ENCODE measurements around the gene GBE1.

The GBE1 gene

GRCh38 chr3:81462921-81463320 is 298.5 kb downstream of the GBE1 start:
- Histone ChIP-seq H3K4me1 (ENCODE audit: control extremely low read depth in 1 of 4, control insufficient read depth in 4 of 4, insufficient read depth in 4 of 4, low read length in 3 of 4) (no peaks in the 10 kb centered on the region), H3K9me3 (ENCODE audit: control extremely low read depth in 1 of 5, control insufficient read depth in 4 of 5, insufficient read depth in 2 of 5, low read depth in 1 of 5, low read length in 4 of 5) (no peaks in the 10 kb centered on the region), H3K36me3 (ENCODE audit: control insufficient read depth in 4 of 4, insufficient read depth in 4 of 4, low read length in 3 of 4) (no peaks in the 10 kb centered on the region), H3K27me3 (replicated peaks in 2 of 5; ENCODE audit: control insufficient read depth in 4 of 5, insufficient read depth in 5 of 5, low read length in 4 of 5) (no peaks in the 10 kb centered on the region), H3K27ac (ENCODE audit: insufficient read depth in 1 of 2, low read depth in 1 of 2, low read length in 2 of 2, poor library complexity in 1 of 2, severe bottlenecking in 2 of 2) (no peak overlapping the region), H3K4me3 (ENCODE audit: control insufficient read depth in 1 of 7, extremely low read depth in 1 of 7, insufficient read depth in 4 of 7, low read depth in 2 of 7, low read length in 6 of 7) (no peak overlapping the region)
- CTCF ChIA-PET: interaction anchor here (0.9 to 1.6 kb wide), 2 partner anchors 27 to 47 kb away, joined by 3 to 6 read pairs; no protein-coding TSS in a partner anchor
- DNase-seq: no peak
- WGBS (ENCODE audit: insufficient coverage): 67% methylated on average over 3 of the region's 4 CpGs
- POLR2A ChIA-PET: no interaction called here

GRCh38 chr3:81459733-81460132 is 301.7 kb downstream of the GBE1 start:
- H3K27me3 ChIP-seq (replicated peaks in 2 of 5; ENCODE audit: control insufficient read depth in 4 of 5, insufficient read depth in 5 of 5, low read length in 4 of 5): no peaks in the 10 kb centered on the region
- H3K4me1 ChIP-seq (ENCODE audit: control extremely low read depth in 1 of 4, control insufficient read depth in 4 of 4, insufficient read depth in 4 of 4, low read length in 3 of 4): no peaks in the 10 kb centered on the region
- ChIA-PET CTCF (no interaction called here), POLR2A (no interaction called here)
- no peaks in the 10 kb centered on the region for H3K9me3 ChIP-seq (ENCODE audit: control extremely low read depth in 1 of 5, control insufficient read depth in 4 of 5, insufficient read depth in 2 of 5, low read depth in 1 of 5, low read length in 4 of 5)
- no peaks in the 10 kb centered on the region for H3K36me3 ChIP-seq (ENCODE audit: control insufficient read depth in 4 of 4, insufficient read depth in 4 of 4, low read length in 3 of 4)
- no peak overlapping the region for H3K4me3 ChIP-seq (ENCODE audit: control insufficient read depth in 1 of 7, extremely low read depth in 1 of 7, insufficient read depth in 4 of 7, low read depth in 2 of 7, low read length in 6 of 7)
- no peak overlapping the region for H3K27ac ChIP-seq (ENCODE audit: insufficient read depth in 1 of 2, low read depth in 1 of 2, low read length in 2 of 2, poor library complexity in 1 of 2, severe bottlenecking in 2 of 2)
- DNase-seq: no peak

- CTCF ChIA-PET: no interaction called here
Measured at GRCh38 chr3:81452418-81452817, 309.0 kb downstream of the GBE1 start.

GRCh38 chr3:81451611-81452010 is 309.8 kb downstream of the GBE1 start:
- H3K27ac ChIP-seq (ENCODE audit: insufficient read depth in 1 of 2, low read depth in 1 of 2, low read length in 2 of 2, poor library complexity in 1 of 2, severe bottlenecking in 2 of 2): no peak overlapping the region
- H3K27me3 ChIP-seq (replicated peaks in 2 of 5; ENCODE audit: control insufficient read depth in 4 of 5, insufficient read depth in 5 of 5, low read length in 4 of 5): no peaks in the 10 kb centered on the region
- no peaks in the 10 kb centered on the region for H3K36me3 ChIP-seq (ENCODE audit: control insufficient read depth in 4 of 4, insufficient read depth in 4 of 4, low read length in 3 of 4)
- DNase-seq: no peak
- H3K4me1 ChIP-seq (ENCODE audit: control extremely low read depth in 1 of 4, control insufficient read depth in 4 of 4, insufficient read depth in 4 of 4, low read length in 3 of 4): no peaks in the 10 kb centered on the region
- ChIA-PET POLR2A (no interaction called here), CTCF (interaction anchor here (0.7 kb wide), 1 partner anchor 15 kb away, joined by 3 read pairs; no protein-coding TSS in a partner anchor)
- H3K9me3 ChIP-seq (ENCODE audit: control extremely low read depth in 1 of 5, control insufficient read depth in 4 of 5, insufficient read depth in 2 of 5, low read depth in 1 of 5, low read length in 4 of 5): no peaks in the 10 kb centered on the region
- H3K4me3 ChIP-seq (ENCODE audit: control insufficient read depth in 1 of 7, extremely low read depth in 1 of 7, insufficient read depth in 4 of 7, low read depth in 2 of 7, low read length in 6 of 7): no peak overlapping the region

More at GRCh38 chr3:81452418-81452817, 309.0 kb downstream of the GBE1 start:
- Histone ChIP-seq H3K4me3 (ENCODE audit: control insufficient read depth in 1 of 7, extremely low read depth in 1 of 7, insufficient read depth in 4 of 7, low read depth in 2 of 7, low read length in 6 of 7) (no peak overlapping the region), H3K9me3 (ENCODE audit: control extremely low read depth in 1 of 5, control insufficient read depth in 4 of 5, insufficient read depth in 2 of 5, low read depth in 1 of 5, low read length in 4 of 5) (no peaks in the 10 kb centered on the region), H3K4me1 (ENCODE audit: control extremely low read depth in 1 of 4, control insufficient read depth in 4 of 4, insufficient read depth in 4 of 4, low read length in 3 of 4) (no peaks in the 10 kb centered on the region), H3K27me3 (replicated peaks in 2 of 5; ENCODE audit: control insufficient read depth in 4 of 5, insufficient read depth in 5 of 5, low read length in 4 of 5) (no peaks in the 10 kb centered on the region), H3K27ac (ENCODE audit: insufficient read depth in 1 of 2, low read depth in 1 of 2, low read length in 2 of 2, poor library complexity in 1 of 2, severe bottlenecking in 2 of 2) (no peak overlapping the region), H3K36me3 (ENCODE audit: control insufficient read depth in 4 of 4, insufficient read depth in 4 of 4, low read length in 3 of 4) (no peaks in the 10 kb centered on the region)
- POLR2A ChIA-PET: no interaction called here
- DNase-seq: no peak

- Histone ChIP-seq H3K4me1 (ENCODE audit: control extremely low read depth in 1 of 4, control insufficient read depth in 4 of 4, insufficient read depth in 4 of 4, low read length in 3 of 4) (no peaks in the 10 kb centered on the region), H3K9me3 (ENCODE audit: control extremely low read depth in 1 of 5, control insufficient read depth in 4 of 5, insufficient read depth in 2 of 5, low read depth in 1 of 5, low read length in 4 of 5) (no peaks in the 10 kb centered on the region), H3K4me3 (ENCODE audit: control insufficient read depth in 1 of 7, extremely low read depth in 1 of 7, insufficient read depth in 4 of 7, low read depth in 2 of 7, low read length in 6 of 7) (no peak overlapping the region), H3K27me3 (replicated peaks in 2 of 5; ENCODE audit: control insufficient read depth in 4 of 5, insufficient read depth in 5 of 5, low read length in 4 of 5) (no peaks in the 10 kb centered on the region), H3K36me3 (ENCODE audit: control insufficient read depth in 4 of 4, insufficient read depth in 4 of 4, low read length in 3 of 4) (no peaks in the 10 kb centered on the region), H3K27ac (ENCODE audit: insufficient read depth in 1 of 2, low read depth in 1 of 2, low read length in 2 of 2, poor library complexity in 1 of 2, severe bottlenecking in 2 of 2) (no peak overlapping the region)
- WGBS (ENCODE audit: insufficient coverage): 100% methylated on average over 1 of the region's 2 CpGs
- CTCF ChIA-PET: interaction anchor here (0.7 kb wide), 1 partner anchor 15 kb away, joined by 3 read pairs; no protein-coding TSS in a partner anchor
- peak in 2 of 3 donors; percentile 24 to 27 for DNase-seq
- POLR2A ChIA-PET: no interaction called here
Measured at GRCh38 chr3:81451140-81451539, 310.3 kb downstream of the GBE1 start.

- CTCF ChIA-PET: interaction anchor here (0.9 kb wide), 1 partner anchor 20 kb away, joined by 3 read pairs; no protein-coding TSS in a partner anchor
Measured at GRCh38 chr3:81446806-81447205, 314.6 kb downstream of the GBE1 start.

GRCh38 chr3:81445712-81446111 is 315.7 kb downstream of the GBE1 start:
- Histone ChIP-seq H3K36me3 (ENCODE audit: control insufficient read depth in 4 of 4, insufficient read depth in 4 of 4, low read length in 3 of 4) (no peaks in the 10 kb centered on the region), H3K4me1 (ENCODE audit: control extremely low read depth in 1 of 4, control insufficient read depth in 4 of 4, insufficient read depth in 4 of 4, low read length in 3 of 4) (no peaks in the 10 kb centered on the region), H3K27me3 (replicated peaks in 2 of 5; ENCODE audit: control insufficient read depth in 4 of 5, insufficient read depth in 5 of 5, low read length in 4 of 5) (no peaks in the 10 kb centered on the region), H3K9me3 (ENCODE audit: control extremely low read depth in 1 of 5, control insufficient read depth in 4 of 5, insufficient read depth in 2 of 5, low read depth in 1 of 5, low read length in 4 of 5) (no peaks in the 10 kb centered on the region), H3K4me3 (ENCODE audit: control insufficient read depth in 1 of 7, extremely low read depth in 1 of 7, insufficient read depth in 4 of 7, low read depth in 2 of 7, low read length in 6 of 7) (no peak overlapping the region), H3K27ac (ENCODE audit: insufficient read depth in 1 of 2, low read depth in 1 of 2, low read length in 2 of 2, poor library complexity in 1 of 2, severe bottlenecking in 2 of 2) (no peak overlapping the region)
- WGBS (ENCODE audit: insufficient coverage): 100% methylated on average over 4 of the region's 4 CpGs
- ChIA-PET POLR2A (no interaction called here), CTCF (interaction anchor here (0.9 kb wide), 1 partner anchor 18 kb away, joined by 3 read pairs; no protein-coding TSS in a partner anchor)
- no peak for DNase-seq

More at GRCh38 chr3:81446806-81447205, 314.6 kb downstream of the GBE1 start:
- POLR2A ChIA-PET: no interaction called here
- no CpG with 5 or more reads among the region's 1 CpG for WGBS (ENCODE audit: insufficient coverage)
- no peaks in the 10 kb centered on the region for H3K36me3 ChIP-seq (ENCODE audit: control insufficient read depth in 4 of 4, insufficient read depth in 4 of 4, low read length in 3 of 4)
- no peak for DNase-seq
- H3K4me3 ChIP-seq (ENCODE audit: control insufficient read depth in 1 of 7, extremely low read depth in 1 of 7, insufficient read depth in 4 of 7, low read depth in 2 of 7, low read length in 6 of 7): no peak overlapping the region
- H3K4me1 ChIP-seq (ENCODE audit: control extremely low read depth in 1 of 4, control insufficient read depth in 4 of 4, insufficient read depth in 4 of 4, low read length in 3 of 4): no peaks in the 10 kb centered on the region
- H3K9me3 ChIP-seq (ENCODE audit: control extremely low read depth in 1 of 5, control insufficient read depth in 4 of 5, insufficient read depth in 2 of 5, low read depth in 1 of 5, low read length in 4 of 5): no peaks in the 10 kb centered on the region
- H3K27ac ChIP-seq (ENCODE audit: insufficient read depth in 1 of 2, low read depth in 1 of 2, low read length in 2 of 2, poor library complexity in 1 of 2, severe bottlenecking in 2 of 2): no peak overlapping the region
- no peaks in the 10 kb centered on the region for H3K27me3 ChIP-seq (replicated peaks in 2 of 5; ENCODE audit: control insufficient read depth in 4 of 5, insufficient read depth in 5 of 5, low read length in 4 of 5)
